ENCODE data around the gene ZNF277.

GRCh38 chr7:112358513-112358912, 152.0 kb downstream of the ZNF277 start:
- TF ChIP-seq POLR2AphosphoS5 (IDR thresholded peaks at IDR 0.05) (no peak), CTCF (IDR thresholded peaks at IDR 0.05) (no peak), POLR2A (IDR thresholded peaks at IDR 0.05) (no peak)
